Suprapubic skin (tissue), 4 donors: ENCODE data around the gene FGF18.

Experiments used
- EP300 ChIP-seq: sonication (generic); formaldehyde crosslinking; IDR thresholded peaks from one replicate; pipeline ENCODE4 v1.6.1; 2017; ENCODE audit warnings: antibody characterized with exemption
- POLR2A ChIP-seq, 2 donors: fragments of 450-650 bp; IDR thresholded peaks; one replicate each; pipeline ENCODE4 v1.6.1; 2017; ENCODE audit warnings: antibody characterized with exemption in 2 of 2, mild to moderate bottlenecking in 2 of 2, moderate library complexity in 2 of 2
- POLR2AphosphoS5 ChIP-seq, 3 donors: sonication (generic); formaldehyde crosslinking; IDR thresholded peaks; one replicate each; pipeline ENCODE4 v1.6.1; 2017; ENCODE audit warnings: antibody characterized with exemption in 3 of 3
- TF ChIP-seq, protein P1 (sequence below), 2 donors: fragments of 200-600 bp in 1 of 2; fragments of 450-650 bp in 1 of 2; sonication (generic) in 1 of 2; IDR thresholded peaks; one replicate each; pipeline ENCODE4 v1.5.1; 2016 to 2019; ENCODE audit warnings: antibody characterized with exemption in 2 of 2, mild to moderate bottlenecking in 1 of 2, moderate library complexity in 1 of 2

DNA sequence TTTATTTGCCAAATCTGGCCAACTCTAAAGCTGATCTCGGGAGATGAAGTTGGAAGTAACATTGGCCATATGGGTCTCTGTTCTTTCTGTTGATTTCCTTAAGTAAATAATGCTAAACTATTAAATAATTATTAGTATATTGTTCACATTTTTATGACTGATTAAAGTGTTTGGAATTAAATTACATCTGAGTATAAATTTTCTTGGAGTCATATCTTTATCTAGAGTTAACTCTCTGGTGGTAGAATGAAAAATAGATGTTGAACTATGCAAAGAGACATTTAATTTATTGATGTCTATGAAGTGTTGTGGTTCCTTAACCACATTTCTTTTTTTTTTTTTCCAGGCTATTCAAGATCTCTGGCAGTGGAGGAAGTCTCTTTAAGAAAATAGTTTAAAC is 9.3 kb upstream of the FGF18 start:
- TF ChIP-seq EP300 (no peak), POLR2AphosphoS5 (IDR thresholded peaks at IDR 0.05) (no peak), POLR2A (IDR thresholded peaks at IDR 0.05) (no peak)
- TF ChIP-seq, protein P1, sequence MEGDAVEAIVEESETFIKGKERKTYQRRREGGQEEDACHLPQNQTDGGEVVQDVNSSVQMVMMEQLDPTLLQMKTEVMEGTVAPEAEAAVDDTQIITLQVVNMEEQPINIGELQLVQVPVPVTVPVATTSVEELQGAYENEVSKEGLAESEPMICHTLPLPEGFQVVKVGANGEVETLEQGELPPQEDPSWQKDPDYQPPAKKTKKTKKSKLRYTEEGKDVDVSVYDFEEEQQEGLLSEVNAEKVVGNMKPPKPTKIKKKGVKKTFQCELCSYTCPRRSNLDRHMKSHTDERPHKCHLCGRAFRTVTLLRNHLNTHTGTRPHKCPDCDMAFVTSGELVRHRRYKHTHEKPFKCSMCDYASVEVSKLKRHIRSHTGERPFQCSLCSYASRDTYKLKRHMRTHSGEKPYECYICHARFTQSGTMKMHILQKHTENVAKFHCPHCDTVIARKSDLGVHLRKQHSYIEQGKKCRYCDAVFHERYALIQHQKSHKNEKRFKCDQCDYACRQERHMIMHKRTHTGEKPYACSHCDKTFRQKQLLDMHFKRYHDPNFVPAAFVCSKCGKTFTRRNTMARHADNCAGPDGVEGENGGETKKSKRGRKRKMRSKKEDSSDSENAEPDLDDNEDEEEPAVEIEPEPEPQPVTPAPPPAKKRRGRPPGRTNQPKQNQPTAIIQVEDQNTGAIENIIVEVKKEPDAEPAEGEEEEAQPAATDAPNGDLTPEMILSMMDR (IDR thresholded peaks at IDR 0.05) = no peak
